Activated naive CD8-positive, alpha-beta T cell (primary cell): ENCODE measurements around the gene FGG.

ENCODE experiments used
- H3K27ac Mint-ChIP-seq: one replicate; pipeline ENCODE4 v1.8.0; 2021; ENCODE audit warnings: mixed read lengths
- H3K27me3 Mint-ChIP-seq: one replicate; pipeline ENCODE4 v1.8.0; 2021; ENCODE audit warnings: mixed read lengths
- H3K36me3 Mint-ChIP-seq: one replicate; pipeline ENCODE4 v1.8.0; 2021; ENCODE audit warnings: mixed read lengths
- H3K4me1 Mint-ChIP-seq: one replicate; pipeline ENCODE4 v1.8.0; 2021; ENCODE audit warnings: low read depth, mixed read lengths
- H3K4me3 Mint-ChIP-seq: one replicate; pipeline ENCODE4 v1.8.0; 2021; ENCODE audit warnings: mild to moderate bottlenecking, mixed read lengths
- H3K9me3 Mint-ChIP-seq: one replicate; pipeline ENCODE4 v1.8.0; 2021; ENCODE audit warnings: low read depth, mixed read lengths

The FGG gene

GRCh38 chr4:154620111-154620510 lies 7.7 kb upstream of the FGG start:
- Mint-ChIP-seq H3K4me3 (no peak overlapping the region), H3K27me3 (peaks cover 5% of the 10 kb centered on the region), H3K4me1 (peaks cover 5% of the 10 kb centered on the region), H3K27ac (no peak overlapping the region), H3K9me3 (no peaks in the 10 kb centered on the region), H3K36me3 (no peaks in the 10 kb centered on the region)

GRCh38 chr4:154618708-154619315 lies 6.4 kb upstream of the FGG start:
- peaks cover 3% of the 10 kb centered on the region for H3K27me3 Mint-ChIP-seq
- no peaks in the 10 kb centered on the region for H3K36me3 Mint-ChIP-seq
- peaks cover 5% of the 10 kb centered on the region for H3K4me1 Mint-ChIP-seq
- H3K27ac Mint-ChIP-seq = no peak overlapping the region
- no peaks in the 10 kb centered on the region for H3K9me3 Mint-ChIP-seq
- H3K4me3 Mint-ChIP-seq = no peak overlapping the region

DNA sequence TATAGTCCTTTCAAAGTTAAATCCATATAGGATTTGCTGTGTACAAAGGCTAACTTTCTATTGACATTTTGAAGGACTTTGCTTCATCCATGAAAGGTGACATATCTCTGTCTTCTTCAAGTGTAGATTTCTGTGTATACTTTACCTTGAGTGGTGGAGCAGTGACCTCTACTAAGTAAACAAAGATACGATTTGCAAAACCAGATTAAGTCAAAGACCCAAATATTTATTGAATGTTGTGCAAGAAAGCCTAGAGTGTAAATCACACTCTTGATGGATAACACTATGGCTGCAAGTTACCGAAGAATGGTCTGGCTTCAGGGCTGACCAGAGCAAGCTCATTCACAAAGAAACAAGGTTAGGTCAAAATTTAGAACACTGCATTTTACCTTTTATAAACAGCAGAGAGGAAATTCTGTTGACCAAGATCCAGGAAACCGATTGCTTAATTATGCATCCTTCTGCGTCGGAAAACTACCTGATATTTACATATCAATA lies 5.4 kb upstream of the FGG start:
- Mint-ChIP-seq H3K9me3 (no peaks in the 10 kb centered on the region), H3K4me1 (peaks cover 5% of the 10 kb centered on the region), H3K27ac (no peak overlapping the region), H3K27me3 (peaks cover 5% of the 10 kb centered on the region), H3K36me3 (no peaks in the 10 kb centered on the region), H3K4me3 (no peak overlapping the region)

GRCh38 chr4:154616731-154617130 lies 4.3 kb upstream of the FGG start:
- Mint-ChIP-seq H3K27me3 (peaks cover 3% of the 10 kb centered on the region), H3K27ac (no peak overlapping the region), H3K4me1 (peaks cover 5% of the 10 kb centered on the region), H3K4me3 (no peak overlapping the region), H3K36me3 (no peaks in the 10 kb centered on the region), H3K9me3 (no peaks in the 10 kb centered on the region)

DNA sequence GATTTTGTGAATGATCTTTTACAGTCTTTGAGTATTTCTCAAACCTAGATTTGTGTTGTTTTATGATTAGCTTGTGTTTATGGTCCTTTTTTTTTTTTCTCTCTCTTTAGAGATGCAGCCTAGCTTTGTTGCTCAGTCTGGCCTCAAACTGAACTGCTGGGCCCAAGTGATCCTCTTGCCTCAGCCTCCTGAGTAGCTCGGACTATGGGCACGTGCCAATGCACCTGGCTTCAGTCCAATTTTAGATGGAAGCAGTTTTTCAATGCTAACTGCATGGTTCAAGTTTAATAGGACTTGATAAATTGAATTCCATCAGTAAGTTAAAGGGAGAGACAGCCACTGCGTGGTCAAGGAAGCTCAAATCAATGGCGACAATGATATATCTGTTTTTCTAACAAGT lies 3.8 kb upstream of the FGG start:
- H3K9me3 Mint-ChIP-seq = no peaks in the 10 kb centered on the region
- peaks cover 3% of the 10 kb centered on the region for H3K27me3 Mint-ChIP-seq
- H3K4me1 Mint-ChIP-seq = peaks cover 5% of the 10 kb centered on the region
- no peaks in the 10 kb centered on the region for H3K36me3 Mint-ChIP-seq
- no peak overlapping the region for H3K27ac Mint-ChIP-seq
- H3K4me3 Mint-ChIP-seq = no peak overlapping the region

GRCh38 chr4:154615211-154615610 lies 2.8 kb upstream of the FGG start:
- Mint-ChIP-seq H3K4me1 (peaks cover 5% of the 10 kb centered on the region), H3K9me3 (no peaks in the 10 kb centered on the region), H3K4me3 (no peak overlapping the region), H3K36me3 (no peaks in the 10 kb centered on the region), H3K27me3 (peaks cover 7% of the 10 kb centered on the region), H3K27ac (no peak overlapping the region)

DNA sequence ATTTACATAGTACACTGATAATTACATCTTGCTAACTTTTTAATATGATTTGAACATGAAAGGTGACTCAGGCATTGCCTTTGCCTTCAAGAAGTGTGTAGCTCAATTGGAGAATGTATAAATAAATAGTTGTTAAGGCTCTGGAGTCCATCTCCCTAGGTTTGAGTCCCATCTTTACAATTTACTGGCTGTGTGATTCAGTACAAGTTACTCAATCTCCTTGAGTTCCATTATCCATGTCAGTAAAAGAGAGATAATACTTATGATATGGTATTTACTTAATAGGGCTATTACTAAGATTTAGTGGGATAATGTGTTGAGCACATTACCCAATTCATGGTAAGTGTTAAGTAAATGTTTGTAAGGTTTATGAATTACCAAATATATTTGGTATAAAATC lies 1.9 kb upstream of the FGG start:
- Mint-ChIP-seq H3K27ac (no peak overlapping the region), H3K4me1 (peaks cover 5% of the 10 kb centered on the region), H3K4me3 (no peak overlapping the region), H3K27me3 (peaks cover 7% of the 10 kb centered on the region), H3K9me3 (no peaks in the 10 kb centered on the region), H3K36me3 (no peaks in the 10 kb centered on the region)

DNA sequence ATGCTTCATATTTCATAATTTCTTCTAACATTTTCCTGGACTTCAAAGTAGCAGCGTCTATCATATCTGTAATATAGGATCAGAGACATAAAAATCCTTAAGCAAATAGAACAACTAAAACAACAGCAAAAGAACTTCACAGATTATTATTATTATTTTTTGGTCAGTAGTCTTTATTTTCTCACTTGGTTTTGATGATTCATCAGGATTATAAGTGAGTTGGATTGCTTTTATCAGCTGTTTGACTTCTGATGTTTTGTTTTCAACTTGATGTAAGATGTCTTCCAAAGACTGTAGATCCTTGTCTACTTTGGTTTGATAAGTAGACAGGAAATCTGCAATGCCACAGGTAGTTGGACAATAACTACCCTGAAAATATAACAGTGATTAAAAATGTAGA lies 623 bp downstream of the FGG start:
- Mint-ChIP-seq H3K27ac (no peak overlapping the region), H3K9me3 (no peaks in the 10 kb centered on the region), H3K4me3 (no peak overlapping the region), H3K4me1 (peaks cover 3% of the 10 kb centered on the region), H3K27me3 (peaks cover 9% of the 10 kb centered on the region), H3K36me3 (no peaks in the 10 kb centered on the region)

DNA sequence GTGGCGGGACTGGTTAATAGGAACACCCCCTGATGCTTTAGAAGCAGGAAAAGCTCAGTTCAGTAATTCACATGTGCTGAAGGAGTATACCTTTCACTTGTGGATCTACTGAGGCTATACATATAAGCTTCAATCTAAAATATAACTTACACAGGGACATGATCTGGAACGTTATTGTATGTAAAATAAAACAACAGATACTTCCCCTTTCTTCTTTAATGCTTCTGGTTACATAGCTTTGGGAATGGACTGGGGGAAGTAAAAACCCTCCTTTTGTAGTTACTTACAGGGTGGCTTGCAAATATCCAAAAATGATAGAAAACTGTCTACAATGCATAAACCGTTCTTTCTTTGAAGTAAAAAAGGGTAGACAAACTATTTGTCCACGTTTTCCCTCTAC lies 1.9 kb downstream of the FGG start:
- Mint-ChIP-seq H3K36me3 (no peaks in the 10 kb centered on the region), H3K27me3 (peaks cover 11% of the 10 kb centered on the region)

DNA sequence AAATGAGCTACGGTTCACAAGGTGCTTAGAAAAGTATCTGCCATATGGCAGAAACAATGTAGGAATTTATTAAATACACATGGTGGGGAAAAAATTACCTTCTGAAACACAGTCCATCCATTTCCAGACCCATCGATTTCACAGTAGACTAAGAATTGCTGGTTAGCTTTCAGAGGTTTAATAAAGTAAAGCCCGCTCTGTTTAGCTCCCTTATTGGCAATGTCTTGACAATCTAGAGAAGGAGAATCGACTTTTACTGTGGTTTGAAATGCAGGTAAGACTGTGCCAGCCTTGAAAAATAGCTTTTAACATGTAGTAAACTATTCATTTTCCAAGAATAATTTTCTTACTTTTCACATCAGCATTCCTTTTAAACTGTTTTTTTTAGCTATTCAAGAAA lies 2.9 kb downstream of the FGG start:
- no peak overlapping the region for H3K27ac Mint-ChIP-seq
- no peaks in the 10 kb centered on the region for H3K36me3 Mint-ChIP-seq
- H3K4me1 Mint-ChIP-seq = no peaks in the 10 kb centered on the region
- H3K9me3 Mint-ChIP-seq = no peaks in the 10 kb centered on the region
- peaks cover 14% of the 10 kb centered on the region for H3K27me3 Mint-ChIP-seq
- no peak overlapping the region for H3K4me3 Mint-ChIP-seq

More for the DNA sequence above, 1.9 kb downstream of the FGG start:
- H3K4me1 Mint-ChIP-seq = no peaks in the 10 kb centered on the region
- no peak overlapping the region for H3K4me3 Mint-ChIP-seq
- no peaks in the 10 kb centered on the region for H3K9me3 Mint-ChIP-seq
- no peak overlapping the region for H3K27ac Mint-ChIP-seq

- H3K4me1 Mint-ChIP-seq = no peaks in the 10 kb centered on the region
- no peak overlapping the region for H3K4me3 Mint-ChIP-seq
- peaks cover 13% of the 10 kb centered on the region for H3K27me3 Mint-ChIP-seq
- no peaks in the 10 kb centered on the region for H3K9me3 Mint-ChIP-seq
- no peaks in the 10 kb centered on the region for H3K36me3 Mint-ChIP-seq
- H3K27ac Mint-ChIP-seq = no peak overlapping the region
Observed at GRCh38 chr4:154608361-154609252, 3.8 kb downstream of the FGG start.

- H3K36me3 Mint-ChIP-seq = no peaks in the 10 kb centered on the region
- H3K27ac Mint-ChIP-seq = no peak overlapping the region
- peaks cover 17% of the 10 kb centered on the region for H3K27me3 Mint-ChIP-seq
- no peak overlapping the region for H3K4me3 Mint-ChIP-seq
- no peaks in the 10 kb centered on the region for H3K4me1 Mint-ChIP-seq
- no peaks in the 10 kb centered on the region for H3K9me3 Mint-ChIP-seq
Observed at GRCh38 chr4:154606728-154607723, 5.4 kb downstream of the FGG start.

- no peak overlapping the region for H3K4me3 Mint-ChIP-seq
- no peaks in the 10 kb centered on the region for H3K9me3 Mint-ChIP-seq
- no peaks in the 10 kb centered on the region for H3K4me1 Mint-ChIP-seq
- H3K36me3 Mint-ChIP-seq = no peaks in the 10 kb centered on the region
- peaks cover 15% of the 10 kb centered on the region for H3K27me3 Mint-ChIP-seq
- no peak overlapping the region for H3K27ac Mint-ChIP-seq
Observed at GRCh38 chr4:154604696-154605200, 7.7 kb downstream of the FGG start.

DNA sequence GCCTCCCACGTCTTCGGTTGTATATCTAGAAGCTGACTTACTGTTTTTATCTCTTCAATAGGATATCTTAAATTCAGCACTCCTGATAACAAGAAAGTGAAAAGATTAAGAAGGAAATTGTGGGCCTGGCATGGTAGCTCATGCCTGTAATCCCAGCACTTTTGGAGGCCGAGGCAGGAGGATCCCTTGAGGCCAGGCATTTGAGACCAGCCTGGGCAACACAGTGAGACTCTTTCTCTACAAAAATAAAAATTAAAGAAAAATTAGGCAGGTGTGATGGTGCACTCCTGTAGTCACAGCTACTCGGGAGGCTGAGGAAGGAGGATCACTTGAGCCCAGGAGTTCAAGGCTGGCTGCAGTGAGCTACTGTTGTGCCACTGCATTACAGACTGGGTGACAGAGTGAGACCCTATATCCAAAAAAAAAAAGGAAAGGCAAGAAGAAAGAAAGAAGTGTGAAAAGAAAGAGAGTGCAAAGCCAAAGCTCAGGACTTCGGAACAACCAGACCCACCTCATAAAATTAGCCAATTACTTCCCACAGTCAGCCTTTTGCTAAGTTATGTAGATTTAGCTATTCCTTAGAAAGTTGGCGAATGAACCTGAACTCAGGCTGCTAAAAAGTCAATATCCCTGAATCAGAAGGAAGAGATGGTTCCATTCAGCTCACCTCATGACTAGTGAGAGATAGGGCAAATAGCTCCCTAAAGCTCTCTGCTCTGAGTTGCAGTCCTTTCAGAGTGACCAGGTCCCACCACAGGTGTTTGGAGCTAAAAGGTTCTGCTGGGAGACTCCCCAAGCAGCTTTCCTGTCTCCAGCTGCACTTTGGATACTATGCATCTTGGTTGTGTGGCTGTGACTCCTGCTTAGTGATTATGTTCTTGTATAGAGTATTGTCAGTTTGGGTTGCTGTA lies 9.2 kb downstream of the FGG start:
- no peak overlapping the region for H3K27ac Mint-ChIP-seq
- H3K4me1 Mint-ChIP-seq = no peaks in the 10 kb centered on the region

More for the DNA sequence above, 9.2 kb downstream of the FGG start:
- H3K9me3 Mint-ChIP-seq = no peaks in the 10 kb centered on the region
- peaks cover 13% of the 10 kb centered on the region for H3K27me3 Mint-ChIP-seq
- H3K4me3 Mint-ChIP-seq = no peak overlapping the region
- H3K36me3 Mint-ChIP-seq = no peaks in the 10 kb centered on the region
